ENCODE results near the gene SAYSD1.

Gene SAYSD1

GRCh38 chr6:39065561-39065960 is 49.4 kb downstream of the SAYSD1 start:
- Histone ChIP-seq H4K20me1 (ENCODE audit: insufficient read depth, low read length, poor library complexity, severe bottlenecking) (no peaks in the 10 kb centered on the region), H3K9ac (ENCODE audit: low read depth, low read length, poor library complexity, severe bottlenecking) (no peak overlapping the region), H3K9me3 (ENCODE audit: insufficient read depth, low read depth, low read length) (no peaks in the 10 kb centered on the region), H3F3A (ENCODE audit: low read depth) (no peaks in the 10 kb centered on the region), H3K9me2 (replicated peaks; ENCODE audit: low read depth, low read length) (no peaks in the 10 kb centered on the region), H3K27me3 (ENCODE audit: insufficient read depth, low read length, poor library complexity, severe bottlenecking) (no peaks in the 10 kb centered on the region), H3K4me2 (ENCODE audit: low read depth, low read length, poor library complexity, severe bottlenecking) (no peak overlapping the region), H3K4me3 (ENCODE audit: low read length, poor library complexity, severe bottlenecking) (no peak overlapping the region), H3K79me2 (ENCODE audit: insufficient read depth, low read length) (no peaks in the 10 kb centered on the region), H3K36me3 (ENCODE audit: insufficient read depth, low read length) (no peaks in the 10 kb centered on the region), H3K4me1 (ENCODE audit: insufficient read depth, low read length, poor library complexity, severe bottlenecking) (peaks cover 10% of the 10 kb centered on the region), H2AFZ (ENCODE audit: low read length) (no peak overlapping the region)
- TF ChIP-seq EZH2phosphoT487 (IDR thresholded peaks at IDR 0.05; ENCODE audit: borderline replicate concordance) (no peak), CTCF (conservative IDR thresholded peaks at IDR 0.05; ENCODE audit: low read length) (no peak)

- H3K9me3 ChIP-seq (ENCODE audit: insufficient read depth, low read depth, low read length) = no peaks in the 10 kb centered on the region
- TF ChIP-seq EZH2phosphoT487 (IDR thresholded peaks at IDR 0.05; ENCODE audit: borderline replicate concordance) = no peak
- TF ChIP-seq CTCF (conservative IDR thresholded peaks at IDR 0.05; ENCODE audit: low read length) = no peak
- H3K4me2 ChIP-seq (ENCODE audit: low read depth, low read length, poor library complexity, severe bottlenecking) = no peak overlapping the region
- H3K4me3 ChIP-seq (ENCODE audit: low read length, poor library complexity, severe bottlenecking) = no peak overlapping the region
- no peaks in the 10 kb centered on the region for H3F3A ChIP-seq (ENCODE audit: low read depth)
- H4K20me1 ChIP-seq (ENCODE audit: insufficient read depth, low read length, poor library complexity, severe bottlenecking) = no peaks in the 10 kb centered on the region
- H3K9me2 ChIP-seq (replicated peaks; ENCODE audit: low read depth, low read length) = no peaks in the 10 kb centered on the region
- H2AFZ ChIP-seq (ENCODE audit: low read length) = no peak overlapping the region
- no peak overlapping the region for H3K9ac ChIP-seq (ENCODE audit: low read depth, low read length, poor library complexity, severe bottlenecking)
- peaks cover 31% of the 10 kb centered on the region for H3K4me1 ChIP-seq (ENCODE audit: insufficient read depth, low read length, poor library complexity, severe bottlenecking)
- no peaks in the 10 kb centered on the region for H3K27me3 ChIP-seq (ENCODE audit: insufficient read depth, low read length, poor library complexity, severe bottlenecking)
- H3K36me3 ChIP-seq (ENCODE audit: insufficient read depth, low read length) = no peaks in the 10 kb centered on the region
- no peaks in the 10 kb centered on the region for H3K79me2 ChIP-seq (ENCODE audit: insufficient read depth, low read length)
These were observed 51.5 kb downstream of the SAYSD1 start for GRCh38 chr6:39063526-39063925.

GRCh38 chr6:39062014-39062740 is 52.8 kb downstream of the SAYSD1 start:
- Histone ChIP-seq H3K79me2 (ENCODE audit: insufficient read depth, low read length) (no peaks in the 10 kb centered on the region), H3K36me3 (ENCODE audit: insufficient read depth, low read length) (no peaks in the 10 kb centered on the region), H2AFZ (ENCODE audit: low read length) (no peak overlapping the region), H3K4me3 (ENCODE audit: low read length, poor library complexity, severe bottlenecking) (no peak overlapping the region), H3K27me3 (ENCODE audit: insufficient read depth, low read length, poor library complexity, severe bottlenecking) (no peaks in the 10 kb centered on the region), H3K9ac (ENCODE audit: low read depth, low read length, poor library complexity, severe bottlenecking) (no peak overlapping the region), H3K9me2 (replicated peaks; ENCODE audit: low read depth, low read length) (no peaks in the 10 kb centered on the region), H3K4me1 (ENCODE audit: insufficient read depth, low read length, poor library complexity, severe bottlenecking) (peaks cover 43% of the 10 kb centered on the region), H3F3A (ENCODE audit: low read depth) (no peaks in the 10 kb centered on the region), H4K20me1 (ENCODE audit: insufficient read depth, low read length, poor library complexity, severe bottlenecking) (no peaks in the 10 kb centered on the region), H3K4me2 (ENCODE audit: low read depth, low read length, poor library complexity, severe bottlenecking) (no peak overlapping the region), H3K9me3 (ENCODE audit: insufficient read depth, low read depth, low read length) (no peaks in the 10 kb centered on the region)
- TF ChIP-seq EZH2phosphoT487 (IDR thresholded peaks at IDR 0.05; ENCODE audit: borderline replicate concordance) = no peak
- TF ChIP-seq CTCF (conservative IDR thresholded peaks at IDR 0.05; ENCODE audit: low read length) = no peak
